H7 (cell line): ENCODE results near the gene SCIN. TPM values are rescaled to one million over a fixed set of nuclear protein-coding genes. Genes with fewer than 3 reads are reported as not detected.

Experiments used
- DNase-seq: peaks from one replicate; pipeline ENCODE4 v3.0.0; 2012
- H3K27me3 ChIP-seq: 2 replicates; pipeline ENCODE4 v1.6.0; 2011; ENCODE audit warnings: mild to moderate bottlenecking, low read length; ENCODE audit not compliant: control insufficient read depth, insufficient read depth
- H3K36me3 ChIP-seq: replicated peaks from 2 replicates; pipeline ENCODE4 v1.5.1; 2011; ENCODE audit warnings: low read length; ENCODE audit not compliant: control insufficient read depth, insufficient read depth
- H3K4me3 ChIP-seq: 2 replicates; pipeline ENCODE4 v1.5.1; 2011; ENCODE audit warnings: low read depth, mild to moderate bottlenecking, control low read depth, low read length, moderate library complexity; ENCODE audit not compliant: insufficient read depth
- total RNA-seq: library from RNA; depleted of rRNA; stranded (reverse); fragments of >200 nt; shearing (Covaris generic); gene quantifications from 2 replicates; pipeline ENCODE4 v1.2.3, GENCODE V29; 2014

Gene SCIN
- total RNA-seq, 1 experiment from 2014 or later: not detected

- DNase-seq: no peak
- Histone ChIP-seq H3K27me3 (no peaks in the 10 kb centered on the region), H3K4me3 (no peak overlapping the region), H3K36me3 (no peaks in the 10 kb centered on the region)
Observed at GRCh38 chr7:12612622-12613021, 42.1 kb downstream of the SCIN start.

DNA sequence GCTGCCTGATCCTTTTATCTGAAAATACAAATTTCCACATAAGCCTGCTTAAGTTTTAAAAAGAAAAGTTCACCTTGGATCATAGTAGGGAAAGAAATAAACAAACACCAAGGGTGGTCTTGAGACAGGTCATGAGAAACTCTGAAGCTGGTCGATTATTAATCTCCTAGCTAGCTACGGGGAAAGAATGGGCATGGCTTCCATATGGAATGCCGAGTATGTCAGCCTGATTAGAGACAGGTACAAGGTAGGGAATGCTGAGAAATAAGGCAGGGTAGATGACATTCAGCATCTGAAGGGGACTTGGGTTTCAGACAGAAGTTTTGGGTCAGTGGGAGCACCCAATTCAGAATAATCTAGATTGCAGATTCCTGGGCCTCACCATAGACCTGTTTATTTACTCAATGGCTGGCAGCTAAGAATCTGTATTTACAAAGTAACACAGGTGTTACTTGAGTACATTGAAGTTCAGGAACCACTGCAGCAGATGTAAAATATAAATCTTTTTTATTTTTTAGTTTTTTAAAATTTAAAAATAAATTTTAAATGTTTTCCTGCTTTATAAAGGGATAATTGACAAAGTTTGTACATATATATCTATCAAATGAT lies 49.0 kb downstream of the SCIN start:
- Histone ChIP-seq H3K36me3 (no peaks in the 10 kb centered on the region), H3K27me3 (no peaks in the 10 kb centered on the region), H3K4me3 (no peak overlapping the region)
- peak; percentile 10 for DNase-seq

- H3K36me3 ChIP-seq: no peaks in the 10 kb centered on the region
- H3K4me3 ChIP-seq: no peak overlapping the region
- no peak for DNase-seq
- H3K27me3 ChIP-seq: no peaks in the 10 kb centered on the region
Observed at GRCh38 chr7:12620371-12620770, 49.9 kb downstream of the SCIN start.

- Histone ChIP-seq H3K36me3 (no peaks in the 10 kb centered on the region), H3K27me3 (no peaks in the 10 kb centered on the region), H3K4me3 (no peak overlapping the region)
- DNase-seq: no peak
Observed at GRCh38 chr7:12623223-12623622, 52.7 kb downstream of the SCIN start.

- DNase-seq: peak; percentile 11
- Histone ChIP-seq H3K27me3 (no peaks in the 10 kb centered on the region), H3K4me3 (no peak overlapping the region), H3K36me3 (no peaks in the 10 kb centered on the region)
Observed at GRCh38 chr7:12623885-12624498, 53.5 kb downstream of the SCIN start.

GRCh38 chr7:12625836-12626235 lies 55.3 kb downstream of the SCIN start:
- H3K4me3 ChIP-seq: no peak overlapping the region
- no peaks in the 10 kb centered on the region for H3K27me3 ChIP-seq
- no peaks in the 10 kb centered on the region for H3K36me3 ChIP-seq
- no peak for DNase-seq

- no peaks in the 10 kb centered on the region for H3K36me3 ChIP-seq
- H3K27me3 ChIP-seq: no peaks in the 10 kb centered on the region
- no peak overlapping the region for H3K4me3 ChIP-seq
- DNase-seq: no peak
Observed at GRCh38 chr7:12629816-12630512, 59.4 kb downstream of the SCIN start.

DNA sequence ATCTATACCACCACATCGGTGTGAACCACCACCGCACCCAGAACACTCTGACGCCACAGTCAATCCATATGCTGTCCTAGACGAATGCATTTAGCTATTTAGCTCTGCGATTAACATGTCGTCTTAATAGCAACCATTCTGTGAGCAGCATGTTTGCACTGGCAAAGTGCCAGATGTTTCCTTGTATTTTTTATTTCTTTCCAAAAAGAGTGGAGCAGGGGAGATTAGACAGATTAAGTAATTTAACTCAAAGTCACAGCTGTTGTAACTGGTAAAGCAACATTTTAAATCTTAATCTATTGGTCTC lies 59.9 kb downstream of the SCIN start:
- H3K27me3 ChIP-seq: no peaks in the 10 kb centered on the region
- DNase-seq: no peak
- H3K36me3 ChIP-seq: no peaks in the 10 kb centered on the region
- H3K4me3 ChIP-seq: no peak overlapping the region

DNA sequence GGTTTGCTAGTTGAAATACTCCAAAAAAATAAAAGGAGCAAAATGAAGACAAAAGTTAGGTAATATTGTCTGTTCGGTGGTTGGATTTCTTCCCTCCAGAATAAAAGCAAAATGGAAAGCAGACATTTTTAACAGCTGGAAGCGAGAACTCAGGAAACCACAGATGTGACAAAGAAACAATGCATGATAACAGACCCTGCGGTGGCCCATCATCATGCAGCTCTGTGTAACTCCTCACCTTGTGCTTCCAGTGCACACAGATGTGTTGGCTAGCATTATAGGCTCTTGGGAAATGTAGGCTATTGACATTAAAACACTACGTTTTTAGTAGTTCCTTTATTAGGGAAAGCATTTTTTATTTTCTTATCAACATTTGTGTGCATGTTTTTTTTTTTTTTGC lies 63.1 kb downstream of the SCIN start:
- H3K4me3 ChIP-seq: no peak overlapping the region
- no peak for DNase-seq
- H3K36me3 ChIP-seq: no peaks in the 10 kb centered on the region
- no peaks in the 10 kb centered on the region for H3K27me3 ChIP-seq

- Histone ChIP-seq H3K4me3 (no peak overlapping the region), H3K36me3 (no peaks in the 10 kb centered on the region), H3K27me3 (no peaks in the 10 kb centered on the region)
- DNase-seq: no peak
Observed at GRCh38 chr7:12635830-12636229, 65.3 kb downstream of the SCIN start.

DNA sequence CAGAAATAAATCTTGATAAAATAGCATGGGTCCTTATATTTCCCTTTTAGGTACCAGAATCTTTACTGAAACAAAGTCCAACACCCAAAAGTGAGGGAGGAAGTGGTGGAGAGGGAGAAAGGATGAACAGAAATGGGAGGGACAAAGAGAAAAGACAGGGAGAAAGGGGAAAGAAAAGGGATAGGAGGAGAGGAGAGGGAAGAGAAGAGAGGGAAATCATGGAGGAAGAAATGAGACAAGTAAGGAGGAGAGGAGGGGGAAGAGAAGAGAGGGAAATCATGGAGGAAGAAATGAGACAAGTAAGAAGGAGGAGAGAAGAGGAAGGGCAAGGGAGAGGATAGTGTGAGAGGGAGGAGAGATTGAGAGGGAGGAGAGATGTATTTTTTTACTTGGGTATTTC lies 66.8 kb downstream of the SCIN start:
- Histone ChIP-seq H3K27me3 (no peaks in the 10 kb centered on the region), H3K4me3 (no peak overlapping the region), H3K36me3 (no peaks in the 10 kb centered on the region)
- no peak for DNase-seq

GRCh38 chr7:12637819-12638592 lies 67.5 kb downstream of the SCIN start:
- Histone ChIP-seq H3K27me3 (no peaks in the 10 kb centered on the region), H3K36me3 (no peaks in the 10 kb centered on the region), H3K4me3 (no peak overlapping the region)
- no peak for DNase-seq

GRCh38 chr7:12638851-12639456 lies 68.4 kb downstream of the SCIN start:
- Histone ChIP-seq H3K36me3 (no peaks in the 10 kb centered on the region), H3K4me3 (no peak overlapping the region), H3K27me3 (no peaks in the 10 kb centered on the region)
- no peak for DNase-seq

- DNase-seq: no peak
- Histone ChIP-seq H3K4me3 (no peak overlapping the region), H3K27me3 (no peaks in the 10 kb centered on the region), H3K36me3 (no peaks in the 10 kb centered on the region)
Observed at GRCh38 chr7:12640299-12641096, 70.0 kb downstream of the SCIN start.
